NOMO-1 (cell line): ENCODE measurements around the gene FAM222A.

Source experiments
- DNase-seq, 2 experiments: peaks; one replicate each; lab custom pipeline; 2025; ENCODE audit not compliant: unreplicated experiment in 2 of 2; lab: John Stamatoyannopoulos, UW

The FAM222A gene

DNA sequence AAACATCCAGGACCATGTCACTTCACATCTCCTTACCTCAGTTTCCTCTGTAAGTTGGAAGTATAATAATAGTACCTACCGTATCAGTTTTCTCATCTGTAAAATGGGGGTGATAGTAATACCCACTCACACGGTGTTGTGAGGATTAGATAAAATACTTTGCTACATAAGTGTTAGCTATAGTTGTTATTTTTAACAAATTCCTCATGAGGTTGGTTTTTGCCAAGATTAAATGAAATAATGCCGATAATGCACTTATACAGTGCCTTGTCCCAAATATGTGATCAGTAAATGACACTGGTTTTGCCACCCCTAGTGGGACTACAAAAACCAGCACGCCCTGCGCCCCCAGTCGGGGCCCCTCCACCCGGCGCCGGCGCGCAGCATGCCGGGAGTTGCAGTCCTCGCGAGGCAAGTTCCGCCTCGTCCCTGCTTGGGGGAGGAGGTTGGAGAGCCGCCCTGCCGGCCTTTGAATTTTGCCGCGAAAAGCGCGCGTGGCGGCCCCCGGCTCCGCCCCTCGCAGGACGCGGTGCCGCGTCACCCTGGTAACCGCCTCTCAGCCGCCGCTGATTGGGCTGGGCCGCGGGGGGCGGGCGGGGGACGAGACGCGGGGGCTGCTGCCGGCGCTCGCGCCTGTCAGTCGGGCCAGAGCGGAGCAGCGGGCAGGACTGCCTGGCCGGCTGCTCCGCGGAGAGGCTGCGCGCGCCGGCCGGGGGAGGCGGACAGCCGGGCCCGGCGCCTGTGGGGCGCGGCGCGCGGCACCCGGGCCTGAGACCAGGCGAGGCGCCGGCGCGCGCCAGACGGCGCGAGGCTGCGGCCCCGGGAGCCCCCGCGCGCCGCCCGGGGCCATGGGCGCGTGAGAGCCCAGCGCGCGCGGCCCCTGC, at the start of gene FAM222A:
Gene FAM222A, plus strand, starts transcription at position 639 of the 884 bp plus-strand sequence. CDS start 30,322 bp downstream, outside the sequence.
- peak; percentile 95 to 98 for DNase-seq

DNA sequence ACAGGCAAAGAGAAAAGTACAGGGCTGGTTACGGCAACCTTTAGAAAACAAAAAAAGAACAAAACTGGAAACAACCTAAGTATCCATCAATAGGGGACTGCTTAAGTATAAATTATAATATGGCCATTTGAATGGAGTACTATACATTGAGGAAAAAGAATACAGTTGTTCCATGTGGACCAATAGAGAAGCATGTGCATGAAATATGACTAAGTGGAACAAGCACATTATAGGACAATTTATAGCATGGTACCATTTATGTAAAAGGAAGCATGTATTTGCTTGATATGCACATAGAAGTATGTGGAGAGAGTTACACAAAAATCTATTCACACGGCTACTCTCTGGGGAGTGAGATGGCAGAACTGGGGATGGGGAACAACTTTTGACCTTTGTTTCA, 49.2 kb upstream of the FAM222A start:
- no peak for DNase-seq

DNA sequence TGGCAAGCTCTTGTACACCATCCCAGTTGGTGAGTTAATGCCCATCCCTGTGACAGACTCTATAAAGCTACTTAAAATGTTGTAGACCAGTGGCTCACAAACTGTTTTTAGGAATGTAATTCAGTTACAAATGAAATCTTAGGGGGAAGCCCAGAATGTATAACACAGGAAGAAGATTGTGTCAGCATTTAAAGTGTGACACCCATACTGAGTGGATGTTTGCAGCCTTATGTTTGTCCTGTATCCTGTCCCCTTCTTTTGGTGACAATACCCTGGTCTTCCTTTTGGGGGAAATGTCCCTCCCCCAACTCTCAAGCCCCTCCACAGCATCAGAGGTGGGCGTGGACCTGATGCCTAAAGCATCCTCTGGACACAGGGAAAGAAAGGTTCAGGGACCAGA, 47.6 kb upstream of the FAM222A start:
- DNase-seq = no peak

DNA sequence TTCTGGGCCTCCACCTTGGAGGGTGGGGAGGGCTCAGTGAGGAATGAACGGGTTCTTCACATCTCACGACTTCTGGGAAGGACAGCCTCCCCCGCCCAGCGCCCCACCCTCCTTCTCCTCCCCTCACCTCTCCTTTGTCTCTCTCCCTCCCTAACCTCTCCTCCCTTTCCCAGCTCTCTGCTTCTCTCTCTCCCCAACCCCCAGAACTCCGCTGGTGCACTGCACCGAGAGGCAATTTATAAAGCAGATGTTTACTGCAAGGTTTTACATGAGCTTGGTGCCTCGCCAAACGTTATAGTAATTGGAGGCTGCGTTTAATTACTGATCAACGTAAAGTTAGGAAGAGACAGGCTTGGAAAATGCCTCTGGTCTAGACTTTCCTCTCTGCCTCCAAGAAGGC, 42.9 kb upstream of the FAM222A start:
- no peak for DNase-seq

DNA sequence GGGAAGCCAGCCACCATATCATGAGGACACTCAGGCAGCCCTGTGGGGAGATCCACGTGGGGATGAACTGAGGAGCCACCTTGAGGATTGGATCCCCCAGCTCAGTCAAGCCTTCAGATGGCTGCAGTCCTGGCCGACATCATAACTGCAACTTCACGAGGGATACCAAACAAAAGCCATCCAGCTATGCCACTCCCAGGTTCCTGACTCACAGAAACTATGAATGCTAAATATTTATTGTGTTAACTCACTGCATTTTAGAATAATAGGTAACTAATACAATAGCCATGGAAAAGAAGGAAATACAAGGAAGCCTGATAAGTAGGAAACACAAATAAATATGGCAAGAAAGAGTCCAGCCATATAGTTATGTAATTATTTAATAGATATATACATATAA, 42.1 kb upstream of the FAM222A start:
- no peak for DNase-seq

DNA sequence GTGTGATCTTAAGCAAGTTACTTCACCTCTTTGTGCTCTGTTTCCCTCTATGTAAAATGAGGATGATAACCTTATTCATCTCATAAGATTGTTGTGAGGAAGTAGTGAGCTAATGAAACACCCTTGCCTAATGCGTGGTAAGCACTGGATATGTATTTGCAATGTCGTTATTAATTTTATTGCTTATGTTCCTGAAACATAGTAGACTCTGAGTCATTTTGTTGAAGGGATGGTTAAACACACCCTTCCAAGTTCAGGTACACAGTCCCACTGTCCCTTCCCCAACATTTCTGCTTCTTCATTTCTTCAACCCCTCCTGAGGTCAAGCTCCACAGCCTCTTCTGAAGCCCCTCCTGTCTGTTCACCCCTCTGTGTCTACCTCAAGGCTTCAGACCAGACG, 40.2 kb upstream of the FAM222A start:
- DNase-seq = no peak

DNA sequence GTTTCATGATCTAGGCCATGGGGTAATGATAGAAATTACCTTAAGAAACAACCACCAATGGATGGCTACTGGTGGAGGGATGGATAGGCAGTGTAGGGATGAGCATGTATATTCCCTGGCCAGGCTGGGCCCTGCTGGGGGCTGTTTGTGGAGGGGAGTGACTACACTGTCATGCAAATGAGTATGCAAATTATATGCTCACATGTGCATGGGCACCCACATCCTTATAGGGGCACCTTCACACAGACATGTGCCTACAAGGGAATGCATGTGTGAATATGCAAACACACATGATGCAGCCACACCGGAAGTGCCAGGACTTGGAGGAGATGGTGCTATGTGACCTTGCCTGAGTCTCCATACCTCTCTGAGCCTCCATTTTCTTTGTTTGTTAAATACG, 39.7 kb upstream of the FAM222A start:
- DNase-seq = no peak

DNA sequence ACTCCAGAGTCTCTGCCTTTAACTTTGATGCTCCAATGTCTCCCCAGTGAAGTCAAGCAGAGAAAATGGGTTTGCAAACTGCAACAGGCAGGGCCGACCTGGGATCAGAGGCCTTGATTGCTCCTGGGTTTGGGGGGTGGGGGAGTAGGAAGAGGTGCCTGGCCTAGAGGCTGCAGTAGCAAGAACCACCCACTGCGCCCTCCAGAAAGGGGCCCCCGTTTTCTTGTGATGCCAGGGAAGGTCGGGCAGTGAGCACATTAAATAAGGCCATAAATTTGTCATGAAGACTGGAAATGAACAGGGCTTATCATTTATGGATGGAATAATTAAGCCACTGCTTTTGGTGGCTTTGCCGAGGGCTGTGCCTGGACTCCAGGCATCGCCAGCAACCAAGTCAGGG, 38.2 kb upstream of the FAM222A start:
- no peak for DNase-seq

DNA sequence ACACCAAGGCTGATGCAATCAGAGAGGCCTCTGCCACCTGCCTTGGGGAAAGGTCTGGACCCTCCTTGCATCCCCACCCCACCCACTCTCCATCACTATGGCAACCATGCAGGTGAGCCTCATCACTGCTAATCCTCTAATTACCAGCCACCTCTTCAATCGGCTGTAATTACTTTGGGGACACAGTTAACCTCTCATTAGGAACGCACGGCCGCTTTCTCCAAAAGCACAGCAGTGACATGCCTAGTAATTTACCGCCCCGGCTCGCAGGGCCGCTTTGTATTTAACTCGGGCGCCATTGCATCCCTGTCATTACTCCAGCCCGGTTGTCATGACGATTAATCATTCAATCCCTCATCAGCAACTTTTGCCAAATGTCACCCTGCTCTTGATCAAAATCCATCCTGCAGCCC, 36.3 kb upstream of the FAM222A start:
- DNase-seq = no peak

DNA sequence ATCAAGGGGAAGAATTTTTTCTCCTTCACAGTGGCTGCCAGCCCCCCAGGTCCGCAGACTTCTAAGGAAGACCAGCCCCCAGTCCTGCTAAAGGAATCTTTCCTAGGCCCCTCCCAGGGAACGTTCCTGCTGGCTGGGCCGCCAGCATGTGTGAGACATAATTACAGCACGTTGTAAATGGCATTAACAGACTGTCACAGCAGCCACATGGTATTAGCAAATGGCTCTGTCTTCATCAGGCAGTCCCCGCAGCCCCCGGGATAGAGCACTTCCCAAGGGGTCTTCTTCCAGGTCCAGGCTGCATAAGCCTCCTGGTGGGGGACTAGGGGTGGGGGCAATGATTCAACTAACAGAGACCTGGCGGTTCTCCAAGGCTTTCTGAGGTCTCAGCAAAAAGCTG, 34.9 kb upstream of the FAM222A start:
- DNase-seq = no peak

DNA sequence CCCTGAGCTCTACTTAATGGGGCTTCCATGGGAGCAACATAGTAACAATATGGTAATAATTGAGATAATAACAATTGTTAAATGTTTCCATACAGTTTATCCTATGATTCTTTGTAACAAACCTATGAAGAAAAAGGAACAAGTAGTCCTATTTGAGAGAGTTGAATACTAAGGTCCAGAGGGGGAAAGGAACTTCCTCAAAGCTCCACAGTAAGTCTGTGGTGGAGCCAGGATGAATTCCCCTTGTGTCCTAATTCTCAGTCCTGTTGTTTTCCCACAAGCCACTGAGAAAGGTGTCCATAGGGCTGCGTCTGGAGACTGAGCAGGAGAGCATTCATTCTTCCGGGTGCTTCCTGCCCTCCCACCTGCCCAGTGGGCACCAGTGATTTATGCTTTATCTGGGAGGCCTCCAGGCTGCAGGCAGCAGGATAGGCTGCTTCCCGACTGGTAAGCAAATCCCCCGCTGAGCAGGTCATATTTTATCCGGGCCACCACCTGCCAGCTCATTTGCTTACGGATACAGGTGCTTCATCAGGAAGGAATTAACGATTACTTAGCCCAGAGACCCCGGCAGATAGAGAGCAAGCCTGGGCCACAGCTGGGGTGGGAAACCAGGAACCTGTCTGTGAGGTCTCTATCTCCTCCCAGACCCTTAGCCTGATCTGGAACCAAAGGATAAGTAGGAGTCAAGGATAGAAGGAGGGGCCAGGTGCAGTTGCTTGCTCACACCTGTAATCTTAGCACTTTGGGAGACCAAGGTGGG, 33.9 kb upstream of the FAM222A start:
- no peak for DNase-seq

DNA sequence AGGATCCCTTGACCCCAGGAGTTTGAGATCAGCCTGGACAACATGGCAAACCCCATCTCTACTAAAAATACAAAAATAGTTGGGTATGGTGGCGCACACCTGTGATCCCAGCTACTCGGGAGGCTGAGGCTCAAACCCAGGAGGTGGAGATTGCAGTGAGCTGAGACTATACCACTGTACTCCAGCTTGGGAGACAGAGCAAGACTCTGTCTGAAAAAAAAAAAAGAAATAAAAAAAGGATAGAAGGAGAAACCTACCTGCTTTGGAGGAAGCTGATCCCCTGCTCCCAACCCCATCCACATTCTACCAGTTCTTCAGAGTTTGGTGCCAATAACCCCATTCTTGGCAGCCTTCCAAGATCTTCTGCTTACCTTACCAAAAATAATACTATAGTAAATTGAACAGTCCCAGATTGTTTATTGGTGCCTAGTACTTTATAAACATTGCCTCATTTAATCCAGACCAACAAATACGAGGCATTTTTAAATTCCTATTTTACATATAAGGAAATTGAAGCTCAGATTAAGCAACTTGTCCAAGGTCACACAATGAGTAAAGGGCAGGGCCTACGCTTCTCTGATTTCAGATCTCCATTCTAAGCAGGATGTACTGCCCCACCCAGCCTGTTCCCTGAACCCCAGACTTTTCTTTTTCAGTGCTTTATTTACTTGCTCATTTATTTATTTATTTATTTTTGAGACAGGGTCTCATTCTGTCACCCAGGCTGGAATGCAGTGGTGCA, 33.2 kb upstream of the FAM222A start:
- peak in 1 of 2 experiments; percentile 22 for DNase-seq

DNA sequence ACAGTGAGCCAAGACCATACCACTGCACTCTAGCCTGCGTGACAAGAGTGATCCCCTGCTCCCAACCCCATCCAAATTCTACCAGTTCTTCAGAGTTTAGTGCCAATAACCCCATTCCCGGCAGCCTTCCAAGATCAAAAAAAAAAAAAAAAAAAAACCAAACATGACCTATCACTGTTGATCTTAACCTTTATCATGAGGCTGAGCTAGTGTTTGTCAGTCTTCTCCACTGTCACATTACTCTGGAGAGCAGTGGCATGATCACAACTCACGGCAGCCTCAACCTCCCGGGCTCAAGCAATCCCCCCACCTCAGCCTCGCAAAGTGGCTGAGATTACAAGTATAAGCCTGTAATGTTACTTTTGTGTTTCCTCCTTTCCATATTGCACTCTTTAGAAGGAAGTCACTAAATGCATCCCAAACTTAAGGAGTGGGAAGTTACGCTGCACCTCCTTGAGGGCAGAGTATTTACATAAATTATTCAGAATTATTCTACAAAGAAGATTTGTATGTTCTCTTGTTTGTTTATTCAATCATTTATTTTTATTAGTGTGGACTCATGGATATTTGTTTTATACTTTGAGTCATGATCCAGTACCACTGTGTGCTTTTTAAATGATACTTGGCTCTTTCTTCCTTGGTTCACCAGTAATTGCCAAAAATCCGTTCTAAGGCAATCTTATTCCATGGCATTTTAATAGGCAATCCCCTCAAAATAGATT, 31.5 kb upstream of the FAM222A start:
- no peak for DNase-seq

DNA sequence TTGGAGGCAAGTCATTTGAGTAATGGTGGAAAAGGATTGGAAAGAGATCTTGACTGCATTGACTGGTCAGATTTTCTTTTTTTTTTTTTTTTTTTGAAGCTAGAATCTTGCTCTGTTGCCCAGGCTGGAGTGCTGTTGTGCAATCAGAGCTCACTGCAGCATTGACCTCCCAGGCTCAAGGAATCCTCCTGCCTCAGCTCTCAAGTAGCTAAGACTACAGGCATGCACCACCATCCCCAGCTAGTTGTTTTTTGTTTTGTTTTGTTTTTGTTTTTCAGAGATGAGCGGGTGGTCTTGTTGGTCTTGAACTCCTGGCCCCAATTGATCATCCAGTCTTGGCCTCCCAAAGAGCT, 30.9 kb upstream of the FAM222A start:
- no peak for DNase-seq

DNA sequence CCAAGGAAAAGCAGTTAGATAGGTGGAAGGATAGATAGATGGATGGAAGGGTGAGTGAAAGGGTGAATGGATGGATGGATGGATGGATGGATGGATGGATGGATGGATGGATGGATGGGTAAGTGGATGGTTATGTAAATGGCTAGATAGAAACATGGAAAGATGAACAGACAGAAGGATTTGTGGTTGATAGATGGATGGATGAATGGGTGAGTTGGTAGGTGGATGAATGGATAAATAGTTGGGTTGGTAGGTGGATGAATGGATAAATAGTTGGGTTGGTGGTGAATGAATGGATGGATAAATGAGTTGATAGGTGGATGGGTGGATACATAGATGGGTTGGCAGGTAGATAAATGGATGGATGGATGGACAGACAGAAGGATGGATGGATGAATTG, 30.3 kb upstream of the FAM222A start:
- DNase-seq = no peak

DNA sequence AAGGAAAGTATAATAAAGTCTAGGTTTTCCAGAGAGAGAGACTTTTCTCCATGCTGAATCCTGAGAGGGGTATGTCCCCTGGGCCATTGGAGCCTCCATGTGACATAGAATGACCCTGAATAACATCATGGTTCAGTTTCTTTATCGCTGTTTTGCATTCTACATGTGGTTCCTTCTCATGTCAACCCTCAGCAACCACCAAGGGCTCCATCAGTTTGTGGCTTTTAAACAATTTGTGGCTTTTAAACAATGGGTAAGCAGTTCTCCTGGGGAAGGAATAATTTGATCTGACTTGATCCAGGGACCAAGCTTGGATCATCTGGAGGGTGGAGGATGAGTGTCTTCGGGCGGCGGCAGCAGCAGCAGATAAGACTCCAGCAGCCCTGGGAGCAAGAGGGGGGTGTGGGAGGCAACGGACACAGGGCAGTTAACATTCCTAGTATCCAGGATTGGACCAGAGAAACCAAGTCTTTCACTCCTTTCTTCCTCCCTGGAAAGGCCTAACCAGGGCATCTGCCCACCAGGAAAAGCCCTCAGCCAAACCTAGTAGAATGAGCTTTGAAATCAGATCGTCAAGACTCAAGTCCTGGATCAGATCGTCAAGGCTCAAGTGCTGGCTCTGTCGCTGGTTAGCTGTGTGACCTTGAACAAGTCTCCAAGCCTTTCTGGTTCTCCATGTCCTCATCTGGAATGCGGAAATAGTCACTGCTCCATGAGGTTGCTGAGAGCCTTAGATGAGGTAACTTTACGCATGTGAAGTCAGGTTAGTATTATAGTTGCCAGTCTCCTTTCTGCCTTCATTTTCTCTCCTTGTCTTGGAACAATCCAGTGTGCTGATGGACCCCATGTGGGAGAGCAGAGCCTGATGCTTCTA, 27.8 kb upstream of the FAM222A start:
- DNase-seq = no peak

DNA sequence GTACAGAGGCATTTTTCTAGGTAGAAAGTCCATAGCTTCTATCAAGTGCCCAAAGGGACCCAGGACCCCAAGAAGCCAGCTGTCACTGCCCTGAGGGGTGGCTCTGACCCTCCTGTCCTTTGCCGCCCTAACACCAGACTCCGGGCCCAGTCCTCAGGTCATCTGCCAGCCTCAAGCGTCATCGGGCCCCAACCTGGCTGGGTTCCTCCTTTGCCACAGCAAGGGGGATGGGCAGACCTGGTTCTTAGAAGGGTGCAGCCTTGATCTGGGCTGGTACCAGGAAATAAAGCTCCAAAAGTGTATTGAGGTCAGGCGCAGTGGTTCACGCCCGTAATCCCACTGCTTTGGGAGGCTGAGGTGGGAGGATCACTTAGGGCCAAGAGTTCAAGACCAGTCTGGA, 27.1 kb upstream of the FAM222A start:
- no peak for DNase-seq

DNA sequence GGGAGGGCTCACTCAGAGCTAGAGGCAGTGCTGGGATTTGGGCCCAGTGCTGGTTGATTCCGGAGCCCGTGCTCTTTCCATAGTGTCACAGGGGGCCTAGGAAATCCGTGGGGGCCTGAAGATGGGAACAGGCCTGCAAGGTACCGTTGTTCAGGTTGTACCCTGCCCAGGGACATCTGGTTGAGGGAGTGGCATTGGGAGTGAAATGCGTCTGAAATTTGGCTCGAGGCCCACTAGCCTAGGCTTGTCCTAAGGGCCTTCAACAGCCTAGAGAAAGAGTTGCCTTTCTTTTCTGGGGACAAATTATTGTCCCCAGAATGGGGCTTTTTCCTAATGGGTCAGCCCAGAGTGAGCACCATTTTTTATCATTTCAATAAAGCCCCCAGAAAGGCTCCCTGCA, 26.4 kb upstream of the FAM222A start:
- DNase-seq = no peak

DNA sequence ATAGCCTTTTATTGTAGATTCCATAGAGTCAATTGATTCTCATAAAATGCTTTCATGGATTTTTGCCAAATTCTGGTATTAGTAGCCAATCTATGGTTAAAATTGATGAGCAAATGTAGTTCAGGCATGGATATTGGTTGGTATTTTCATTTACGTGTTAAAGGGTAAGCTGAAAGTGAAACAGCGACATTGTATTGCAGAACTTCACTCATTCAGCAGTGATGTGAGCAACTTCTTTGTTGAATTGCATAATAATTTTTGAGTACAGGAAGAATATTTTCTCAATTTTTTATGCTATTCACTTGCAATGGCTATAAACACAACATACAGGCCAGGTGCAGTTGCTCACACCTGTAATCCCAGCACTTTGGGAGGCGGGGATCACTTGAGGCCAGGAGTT, 24.2 kb upstream of the FAM222A start:
- peak in 1 of 2 experiments; percentile 80 for DNase-seq

DNA sequence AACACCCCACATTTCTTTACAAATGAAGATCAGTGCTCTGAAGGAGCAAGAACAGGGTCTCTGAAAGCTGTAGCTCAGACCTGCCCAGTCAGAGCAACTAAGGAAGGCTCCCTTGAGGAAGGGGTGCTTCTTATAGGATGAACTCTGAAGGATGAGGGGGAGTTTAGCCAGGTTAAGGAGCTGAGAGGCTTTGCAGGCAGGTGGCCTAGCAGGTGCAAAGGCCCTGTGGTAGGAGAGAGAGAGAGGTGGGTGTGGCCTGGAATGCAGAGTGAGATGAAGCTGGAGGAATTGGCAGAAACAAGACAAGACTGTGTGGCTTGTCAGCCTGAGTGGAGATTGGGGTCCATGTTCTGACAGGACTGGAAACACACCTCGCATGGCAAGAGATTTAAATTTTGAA, 20.5 kb upstream of the FAM222A start:
- DNase-seq = no peak
